T-helper 17 cell (primary cell): ENCODE results near the gene KCNMA1. TPM values are rescaled to one million over a fixed set of nuclear protein-coding genes. Genes with fewer than 3 reads are reported as not detected.

Experiments used
- ATAC-seq: fragments of 150-1000 bp; cut with Tn5 transposase; 2 replicates; pipeline ENCODE4 v1.10.0; 2021; ENCODE audit warnings: mild to moderate bottlenecking, moderate library complexity
- DNase-seq, 3 donors: peaks; one replicate each; pipeline versions ENCODE4 v3.0.0 to v3.0.0-alpha.2; 2020 to 2021
- H3K9me3 ChIP-seq: one replicate; pipeline ENCODE4 v1.7.0; 2013; ENCODE audit warnings: low read length, mild to moderate bottlenecking; ENCODE audit not compliant: control insufficient read depth, poor library complexity, severe bottlenecking
- H3K27ac Mint-ChIP-seq: one replicate; pipeline ENCODE4 v1.8.0; 2022; ENCODE audit warnings: mild to moderate bottlenecking, moderate library complexity, mixed read lengths
- H3K27me3 Mint-ChIP-seq: one replicate; pipeline ENCODE4 v1.8.0; 2022; ENCODE audit warnings: mixed read lengths
- H3K36me3 Mint-ChIP-seq: one replicate; pipeline ENCODE4 v1.8.0; 2022; ENCODE audit warnings: low read depth, mixed read lengths
- H3K4me1 Mint-ChIP-seq: one replicate; pipeline ENCODE4 v1.8.0; 2022; ENCODE audit warnings: mild to moderate bottlenecking, mixed read lengths
- H3K4me3 Mint-ChIP-seq: one replicate; pipeline ENCODE4 v1.8.0; 2022; ENCODE audit warnings: mild to moderate bottlenecking, moderate library complexity, mixed read lengths
- total RNA-seq, 4 donors: library from RNA in 2 of 4; stranded (reverse) in 2 of 4; gene quantifications; one replicate each; pipeline ENCODE4 v1.2.3 and lab custom pipeline; 2022 to 2026

Gene KCNMA1
- total RNA-seq, 2 donors from 2014 or later, result 0.27 TPM; not detected in 1

GRCh38 chr10:76829724-76830123, 807.9 kb downstream of the KCNMA1 start:
- Mint-ChIP-seq H3K4me1 (no peaks in the 10 kb centered on the region), H3K27me3 (no peaks in the 10 kb centered on the region), H3K36me3 (no peaks in the 10 kb centered on the region), H3K27ac (no peak overlapping the region), H3K4me3 (no peak overlapping the region)
- ATAC-seq, result no peak
- DNase-seq, result no peak
- H3K9me3 ChIP-seq, result no peaks in the 10 kb centered on the region
